GM10847 (cell line): Measurements from ENCODE around the gene C1orf105.

ENCODE experiments used
- POLR2A ChIP-seq: IDR thresholded peaks from 2 replicates; pipeline ENCODE4 v1.6.1; 2011; ENCODE audit not compliant: insufficient read length; ENCODE audit errors: extremely low read depth

Gene C1orf105

GRCh38 chr1:172402878-172403569 lies 17.5 kb upstream of the C1orf105 start:
- no peak for TF ChIP-seq POLR2A

DNA sequence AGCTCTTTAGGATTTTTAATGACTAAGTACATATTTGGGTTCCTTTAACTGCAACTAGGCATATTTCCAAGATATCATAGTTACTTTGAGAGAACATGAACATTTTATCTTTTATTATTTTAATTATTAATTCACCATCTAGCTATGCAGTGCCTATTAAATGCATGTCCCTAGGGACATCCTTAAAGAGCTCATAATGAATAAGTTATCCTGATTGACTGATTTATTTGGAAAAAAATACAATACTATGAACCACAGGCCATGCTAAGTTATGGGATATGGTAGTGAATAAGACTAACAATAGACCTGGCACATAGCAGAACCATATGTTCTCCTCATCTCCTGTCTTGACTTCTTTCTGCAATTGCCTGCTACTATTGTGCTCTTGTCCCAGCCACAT lies 16.4 kb upstream of the C1orf105 start:
- TF ChIP-seq POLR2A, result no peak

DNA sequence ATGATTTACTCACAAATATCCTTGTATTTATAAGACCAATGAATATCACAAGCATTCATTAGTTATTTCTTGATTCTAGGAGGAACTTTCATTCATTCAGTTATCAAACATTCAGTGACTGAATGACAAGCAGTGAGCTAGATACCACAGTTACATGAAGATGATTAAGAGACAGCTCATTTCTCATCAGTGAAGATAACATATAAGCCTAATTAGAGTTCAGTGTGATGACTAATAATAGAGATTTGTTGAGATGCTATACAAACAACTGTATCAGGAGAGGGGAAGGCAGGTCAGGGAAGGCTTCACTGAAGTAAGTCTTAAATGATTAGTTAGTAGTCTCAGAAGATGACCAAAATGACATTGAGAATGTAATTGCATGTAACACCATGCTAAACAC lies 14.6 kb upstream of the C1orf105 start:
- TF ChIP-seq POLR2A, result no peak

DNA sequence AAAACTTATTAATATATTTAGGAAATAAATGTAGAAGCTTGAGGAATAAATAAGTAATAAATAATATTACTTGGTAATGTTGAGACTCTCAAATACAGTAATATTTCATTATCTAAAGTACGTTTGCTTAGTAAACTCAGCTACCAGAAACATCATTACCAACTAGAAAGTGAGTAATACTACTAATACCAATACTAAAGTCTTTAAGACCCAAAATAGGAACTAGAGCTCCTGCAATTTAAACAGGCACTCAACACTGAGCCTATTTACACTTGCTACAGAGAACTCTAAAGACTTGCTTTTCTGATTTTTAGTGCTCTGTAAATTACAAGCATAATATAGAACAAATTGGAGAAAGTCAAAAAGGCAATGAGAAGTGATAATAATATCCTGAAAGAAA lies 13.5 kb upstream of the C1orf105 start:
- TF ChIP-seq POLR2A, result no peak

DNA sequence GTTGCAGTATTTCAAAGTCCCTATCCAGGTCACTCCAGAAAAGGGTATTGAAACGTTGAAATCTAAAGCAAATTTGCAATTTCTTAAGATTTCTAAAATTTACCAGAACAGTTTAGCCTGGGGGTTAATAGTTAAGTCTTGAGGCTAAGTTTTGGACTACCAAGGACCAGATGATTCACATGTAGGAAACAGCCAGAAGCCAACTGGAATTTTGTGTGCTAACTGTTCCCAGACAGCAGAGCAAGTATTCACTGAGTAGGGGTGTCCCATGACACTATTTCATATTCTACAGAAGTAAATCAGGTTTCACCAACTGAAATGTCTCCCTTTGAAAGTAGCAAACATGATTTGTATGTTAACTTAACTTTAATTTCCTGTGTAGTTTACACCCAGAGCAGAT lies 11.5 kb upstream of the C1orf105 start:
- no peak for TF ChIP-seq POLR2A

GRCh38 chr1:172410027-172410426 lies 10.5 kb upstream of the C1orf105 start:
- no peak for TF ChIP-seq POLR2A

DNA sequence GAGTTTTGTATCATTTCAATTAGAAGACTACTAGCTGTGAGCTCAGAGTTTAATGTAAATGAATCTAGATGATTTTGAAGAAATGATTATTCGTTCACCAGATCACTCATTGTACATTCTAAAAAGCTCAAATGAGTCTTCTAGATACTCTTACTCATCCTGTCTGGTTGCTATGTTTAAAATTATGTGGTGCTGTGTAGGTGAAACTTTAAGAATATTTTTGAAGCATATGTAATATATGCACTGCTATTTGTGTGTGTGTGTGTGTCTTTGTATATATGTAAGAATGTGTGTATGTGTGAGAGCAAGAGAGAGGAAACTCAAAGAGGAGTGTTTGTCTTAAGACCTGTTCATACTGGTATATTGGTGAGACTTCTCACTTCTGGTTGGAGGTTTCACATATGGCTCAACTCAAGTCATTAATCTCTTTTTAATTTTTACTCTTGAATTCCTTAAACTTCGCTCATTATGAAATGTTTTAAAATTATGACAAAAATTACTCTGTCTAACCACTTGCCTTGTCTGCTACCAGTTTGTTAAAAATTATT lies 8.6 kb upstream of the C1orf105 start:
- no peak for TF ChIP-seq POLR2A

DNA sequence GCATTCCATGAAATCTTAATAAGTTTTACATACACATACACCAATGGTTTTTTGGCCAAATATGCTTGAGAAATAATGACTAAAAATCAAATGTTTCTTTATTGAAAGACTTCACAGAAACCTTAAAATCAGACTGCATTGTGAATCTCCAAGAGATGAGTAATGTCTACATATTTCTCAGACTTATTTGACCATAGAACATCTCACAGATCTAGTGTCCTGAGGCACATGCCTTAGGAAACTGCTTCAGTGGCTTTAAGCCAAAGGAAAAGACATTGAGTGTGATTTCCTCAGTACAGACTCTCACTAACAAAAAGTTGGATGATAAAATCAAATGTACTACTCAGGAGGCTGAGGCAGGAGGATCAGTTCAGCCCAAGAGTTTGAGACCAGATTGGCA lies 6.2 kb upstream of the C1orf105 start:
- TF ChIP-seq POLR2A, result no peak

DNA sequence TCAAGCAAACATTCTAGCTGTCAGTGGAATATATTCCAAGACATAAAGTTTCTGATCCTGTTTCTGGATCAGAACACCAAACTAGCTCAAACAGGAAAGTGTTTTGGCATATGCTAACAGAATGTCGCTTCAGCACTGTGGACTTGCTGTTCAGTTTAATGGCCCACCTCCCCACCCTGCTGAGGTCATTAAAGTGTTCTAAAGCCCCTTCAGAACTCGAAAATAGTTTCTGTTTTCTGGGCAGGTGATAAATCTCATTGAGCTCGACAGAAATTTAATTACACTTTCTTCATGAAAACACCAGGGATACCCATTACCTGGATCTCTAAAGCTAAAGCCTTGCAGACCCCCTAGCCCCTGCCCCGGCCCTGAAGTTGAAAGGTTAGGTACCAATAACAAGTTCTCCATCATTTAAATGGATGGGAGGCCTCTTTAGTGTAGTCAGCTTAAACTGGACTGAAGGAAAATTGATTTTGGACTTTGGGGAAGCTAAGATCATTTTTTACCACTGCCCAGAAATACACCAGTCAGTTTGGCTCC lies 3.9 kb upstream of the C1orf105 start:
- no peak for TF ChIP-seq POLR2A

- no peak for TF ChIP-seq POLR2A
These were observed 2.9 kb upstream of the C1orf105 start for GRCh38 chr1:172417557-172417956.

- no peak for TF ChIP-seq POLR2A
These were observed 1.6 kb downstream of the C1orf105 start for GRCh38 chr1:172421974-172422604.

- no peak for TF ChIP-seq POLR2A
These were observed 2.9 kb downstream of the C1orf105 start for GRCh38 chr1:172423336-172423735.

GRCh38 chr1:172425339-172425738 lies 4.9 kb downstream of the C1orf105 start:
- no peak for TF ChIP-seq POLR2A

DNA sequence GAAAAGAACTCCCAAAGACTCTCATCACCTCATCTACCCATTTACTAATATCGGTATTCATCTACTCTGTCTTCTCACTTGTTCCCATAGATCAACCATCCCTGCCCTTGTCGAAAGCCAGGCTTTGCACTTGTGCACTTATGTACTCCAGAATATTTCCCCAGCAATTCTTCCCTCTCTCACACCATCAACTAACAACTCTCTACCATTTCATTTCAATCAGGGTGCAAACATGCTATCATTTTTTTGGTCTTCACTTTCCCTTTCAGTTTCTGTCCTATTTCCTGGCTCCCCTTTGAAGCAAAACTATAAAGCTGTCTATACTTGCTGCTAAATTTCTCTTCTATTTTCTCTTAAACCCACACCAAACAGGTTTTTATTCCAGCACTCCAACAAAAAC lies 6.7 kb downstream of the C1orf105 start:
- TF ChIP-seq POLR2A, result no peak

DNA sequence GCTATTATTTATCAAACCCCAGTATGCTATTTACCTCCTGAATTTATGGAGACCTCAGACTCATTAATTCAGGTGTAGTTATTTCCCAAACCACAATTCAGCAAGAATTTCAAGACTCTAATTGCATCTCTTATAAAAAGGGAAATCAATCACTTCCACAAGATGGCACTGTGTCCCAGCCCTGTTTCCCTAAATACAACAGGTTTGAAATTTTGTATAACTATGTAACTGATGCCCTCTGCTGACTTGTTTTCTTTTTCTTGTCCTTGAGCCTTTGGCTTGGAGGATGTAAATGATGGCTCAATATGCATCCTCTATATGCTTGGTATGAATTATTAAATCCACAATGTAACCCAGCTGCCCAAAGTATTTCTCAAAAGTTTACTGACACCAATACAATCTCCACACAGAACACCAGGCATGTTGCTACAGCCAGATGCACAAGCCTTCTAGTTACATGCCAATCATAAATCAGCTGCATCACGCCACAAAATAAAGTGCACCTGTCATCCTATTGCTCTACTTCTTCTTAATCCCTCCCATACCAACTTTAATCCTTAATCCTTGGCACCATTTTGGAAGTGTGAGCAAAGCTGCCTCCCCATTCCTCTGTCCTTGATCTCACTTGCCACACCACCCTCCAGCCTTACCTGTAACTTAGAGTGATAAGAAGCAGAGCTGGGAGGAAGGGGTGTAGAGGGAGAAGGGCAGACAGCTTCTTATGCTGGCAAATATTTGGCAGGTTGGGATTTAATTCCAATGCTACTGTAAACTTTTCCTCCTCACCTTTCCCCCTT lies 9.0 kb downstream of the C1orf105 start:
- TF ChIP-seq POLR2A, result no peak

- TF ChIP-seq POLR2A, result no peak
These were observed 9.6 kb downstream of the C1orf105 start for GRCh38 chr1:172430128-172430454.

DNA sequence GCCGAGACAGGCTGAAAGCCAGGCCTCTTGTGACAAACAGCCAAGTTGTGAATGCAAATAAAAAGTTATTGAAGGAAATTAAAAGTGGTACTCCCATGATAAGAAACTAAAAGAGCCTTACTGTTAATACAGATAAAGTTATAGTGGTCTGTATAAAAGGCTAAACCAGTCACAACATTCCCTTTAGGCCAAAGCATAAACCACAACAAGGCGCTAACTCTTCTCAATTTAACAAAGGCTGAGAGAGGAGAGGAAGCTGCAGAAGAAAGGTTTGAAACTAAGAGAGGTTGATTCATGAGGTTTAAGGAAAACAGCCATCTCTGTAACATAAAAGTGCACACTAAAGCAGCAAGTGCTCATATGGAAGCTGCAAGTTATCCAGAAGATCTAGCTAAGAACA lies 10.7 kb downstream of the C1orf105 start:
- TF ChIP-seq POLR2A, result no peak
